Subcutaneous adipose tissue (tissue), 4 donors: ENCODE measurements around the gene IGFBP6. TPM values are rescaled to one million over a fixed set of nuclear protein-coding genes. Genes with fewer than 3 reads are reported as not detected.

Experiments
- total RNA-seq, 4 donors: library from RNA; depleted of rRNA; stranded (reverse); fragments of >200 nt; gene quantifications; one replicate each; pipeline ENCODE4 v1.1.0, GENCODE V29; 2016
- TF ChIP-seq, protein P1 (sequence below): fragments of 450-650 bp; IDR thresholded peaks from one replicate; pipeline ENCODE4 v1.5.1; 2016; ENCODE audit warnings: low read depth, mild to moderate bottlenecking, control low read depth, antibody characterized with exemption, moderate library complexity

Gene IGFBP6
- total RNA-seq, 4 donors from 2014 or later: 224 to 1,933 (median 278) TPM

DNA sequence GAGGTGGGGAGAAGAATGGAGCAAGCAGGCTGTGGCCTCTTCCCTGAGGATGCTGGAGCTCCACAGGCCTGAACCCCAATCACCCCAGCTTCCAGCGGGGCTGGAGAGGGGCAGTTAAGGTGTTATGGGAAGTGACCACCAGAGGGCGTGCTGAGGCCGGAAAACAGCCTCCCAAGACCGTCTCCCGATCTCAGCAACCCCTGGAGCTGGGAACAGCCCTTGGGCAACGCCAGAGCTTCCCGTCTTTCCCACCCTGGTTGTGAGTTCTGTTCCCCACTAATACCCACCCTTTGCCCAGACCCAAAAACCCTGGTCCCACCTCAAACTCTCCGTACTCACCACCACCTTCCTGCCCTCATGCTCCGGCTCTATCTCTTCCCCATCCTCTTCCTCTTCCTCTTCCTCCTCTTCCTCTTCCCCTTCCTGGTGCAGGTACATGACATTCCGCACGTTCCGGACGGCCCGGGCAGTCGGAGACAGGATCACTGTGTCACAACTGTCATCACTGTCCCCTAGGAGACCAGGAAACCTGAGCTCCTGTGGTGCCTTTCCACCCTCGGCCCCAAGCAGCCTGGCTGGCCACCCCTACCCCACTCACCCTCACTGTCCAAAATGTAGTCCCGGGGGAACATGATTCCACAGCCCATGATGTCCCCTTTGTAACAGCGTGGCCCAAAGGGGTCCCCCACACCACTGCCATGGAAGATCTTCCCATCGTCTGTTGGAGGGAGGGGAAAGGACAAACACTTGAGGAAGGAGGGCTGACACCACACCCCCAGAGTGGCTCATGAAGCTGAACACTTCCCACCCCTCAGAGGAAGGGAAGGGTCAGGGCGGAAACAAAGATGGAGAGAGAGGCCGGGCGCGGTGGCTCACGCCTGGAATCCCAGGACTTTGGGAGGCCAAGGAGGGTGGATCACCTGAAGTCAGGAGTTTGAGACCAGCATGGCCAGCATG is 31.2 kb upstream of the IGFBP6 start:
- TF ChIP-seq, protein P1, sequence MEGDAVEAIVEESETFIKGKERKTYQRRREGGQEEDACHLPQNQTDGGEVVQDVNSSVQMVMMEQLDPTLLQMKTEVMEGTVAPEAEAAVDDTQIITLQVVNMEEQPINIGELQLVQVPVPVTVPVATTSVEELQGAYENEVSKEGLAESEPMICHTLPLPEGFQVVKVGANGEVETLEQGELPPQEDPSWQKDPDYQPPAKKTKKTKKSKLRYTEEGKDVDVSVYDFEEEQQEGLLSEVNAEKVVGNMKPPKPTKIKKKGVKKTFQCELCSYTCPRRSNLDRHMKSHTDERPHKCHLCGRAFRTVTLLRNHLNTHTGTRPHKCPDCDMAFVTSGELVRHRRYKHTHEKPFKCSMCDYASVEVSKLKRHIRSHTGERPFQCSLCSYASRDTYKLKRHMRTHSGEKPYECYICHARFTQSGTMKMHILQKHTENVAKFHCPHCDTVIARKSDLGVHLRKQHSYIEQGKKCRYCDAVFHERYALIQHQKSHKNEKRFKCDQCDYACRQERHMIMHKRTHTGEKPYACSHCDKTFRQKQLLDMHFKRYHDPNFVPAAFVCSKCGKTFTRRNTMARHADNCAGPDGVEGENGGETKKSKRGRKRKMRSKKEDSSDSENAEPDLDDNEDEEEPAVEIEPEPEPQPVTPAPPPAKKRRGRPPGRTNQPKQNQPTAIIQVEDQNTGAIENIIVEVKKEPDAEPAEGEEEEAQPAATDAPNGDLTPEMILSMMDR: no peak

DNA sequence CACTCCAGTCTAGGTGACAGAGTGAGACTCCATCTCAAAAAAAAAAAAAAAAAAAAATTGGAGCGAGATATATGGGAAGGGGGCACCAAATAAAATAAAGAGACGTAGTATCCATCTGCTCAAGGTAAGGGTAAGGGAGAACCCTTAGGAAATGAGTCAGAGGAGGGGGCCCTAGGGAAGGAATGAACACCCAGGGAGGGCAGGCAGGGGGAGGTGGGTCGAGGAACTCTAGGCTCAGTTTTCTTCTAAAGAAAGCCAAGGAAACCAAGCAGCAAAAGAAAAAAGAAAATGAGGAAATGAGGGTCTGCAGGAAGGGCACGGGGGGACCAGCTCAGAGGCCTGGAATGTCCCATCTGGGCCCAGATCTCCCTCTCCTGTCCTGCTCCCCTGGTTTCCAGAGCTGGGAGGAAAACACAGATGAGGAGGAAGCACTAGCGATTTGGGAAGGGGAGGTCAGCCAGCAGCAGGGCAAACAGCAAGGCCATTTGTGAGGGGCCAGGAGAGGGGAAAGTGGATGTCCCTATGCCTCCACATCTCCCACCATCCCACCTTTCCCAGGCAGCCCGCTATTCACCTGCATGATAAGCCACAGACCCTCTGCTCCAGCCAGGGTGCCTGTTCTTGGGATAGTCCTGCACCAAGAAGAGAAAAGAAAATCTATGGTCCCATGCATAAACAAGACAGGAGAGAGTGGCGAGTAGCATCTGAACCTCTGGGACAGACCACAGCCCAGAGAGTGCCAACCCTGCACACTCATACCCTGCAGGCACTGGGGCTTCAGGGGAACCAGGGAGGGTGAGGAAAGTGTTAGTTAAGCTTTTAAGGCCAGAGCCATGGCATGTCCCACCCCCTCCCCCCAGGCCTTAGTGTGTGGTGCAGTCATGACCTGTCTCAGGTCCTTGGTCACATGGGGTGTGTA is 30.1 kb upstream of the IGFBP6 start:
- TF ChIP-seq, protein P1: no peak

DNA sequence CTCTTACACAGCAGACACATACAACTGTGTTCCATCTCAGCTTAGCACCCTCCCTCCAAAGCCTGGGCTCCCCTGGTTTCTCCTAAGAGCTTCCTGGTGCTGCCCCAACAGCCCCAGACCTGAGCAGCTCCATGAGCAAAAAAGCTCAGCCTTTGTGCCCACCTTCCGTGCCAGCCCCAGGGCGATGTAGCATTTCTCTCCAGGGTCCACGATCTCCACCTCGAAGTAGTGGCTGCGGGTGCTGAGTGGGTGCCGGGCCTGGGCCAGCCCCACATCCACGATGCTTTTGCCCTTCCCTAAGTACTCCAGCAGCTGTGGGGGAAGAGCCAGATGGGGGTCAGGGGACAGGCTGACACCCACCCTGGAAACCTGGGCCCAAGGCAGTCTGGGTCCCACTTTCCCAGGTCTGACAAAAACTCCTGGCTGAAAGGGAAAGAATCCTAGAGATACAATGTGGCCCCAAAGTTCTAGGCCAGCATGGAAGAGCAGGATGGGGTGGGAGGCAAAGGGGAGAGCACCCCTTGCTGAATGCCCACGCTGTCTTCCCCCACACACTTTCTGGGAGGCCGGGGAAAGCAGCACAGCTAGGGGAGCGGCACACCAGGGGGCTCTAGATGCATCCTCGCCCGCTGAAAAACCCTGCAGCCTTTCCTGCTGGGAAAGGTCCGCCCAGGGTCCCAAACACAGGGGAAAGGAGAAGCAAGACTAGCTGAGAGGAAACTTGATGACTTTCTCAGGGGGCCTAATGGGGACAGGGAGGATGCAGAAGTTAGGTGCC is 29.3 kb upstream of the IGFBP6 start:
- TF ChIP-seq, protein P1: no peak

DNA sequence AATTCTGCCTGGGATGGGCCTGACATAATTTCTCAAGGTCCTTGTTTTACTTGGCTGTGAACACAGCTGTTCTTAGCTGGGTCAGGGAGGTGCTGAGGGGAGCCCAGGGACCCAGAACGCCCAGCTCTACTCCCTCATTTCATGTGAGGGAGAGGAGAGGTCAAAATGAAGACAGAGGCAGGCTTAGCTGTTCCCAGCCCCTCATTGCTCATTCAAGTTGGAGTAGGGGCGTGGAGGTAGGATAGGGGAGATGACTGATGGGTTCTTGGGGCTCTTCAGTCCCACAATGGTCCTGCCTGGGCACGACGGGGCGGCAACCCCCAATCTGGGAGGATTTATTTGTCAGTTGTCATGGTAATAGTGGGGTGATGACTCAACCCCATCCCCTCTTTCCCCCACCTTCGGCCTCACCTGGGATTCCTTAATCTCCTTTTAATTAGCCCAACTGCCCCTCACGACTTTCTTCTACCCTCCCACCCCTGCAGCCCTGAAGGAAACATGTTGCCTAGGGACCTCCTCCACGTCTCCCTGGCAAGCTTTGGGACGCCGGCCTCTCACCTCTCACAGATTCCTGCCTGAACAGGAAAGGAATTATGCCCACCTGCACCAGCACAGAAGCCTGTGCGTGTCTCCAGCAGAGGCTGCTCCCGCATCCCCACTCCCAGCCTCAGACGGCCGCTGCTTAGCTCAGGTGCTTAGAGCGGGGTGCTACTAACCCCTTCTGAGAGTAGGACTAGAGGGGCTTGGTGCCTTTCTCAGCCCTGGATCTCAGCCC is 28.5 kb upstream of the IGFBP6 start:
- TF ChIP-seq, protein P1: no peak

DNA sequence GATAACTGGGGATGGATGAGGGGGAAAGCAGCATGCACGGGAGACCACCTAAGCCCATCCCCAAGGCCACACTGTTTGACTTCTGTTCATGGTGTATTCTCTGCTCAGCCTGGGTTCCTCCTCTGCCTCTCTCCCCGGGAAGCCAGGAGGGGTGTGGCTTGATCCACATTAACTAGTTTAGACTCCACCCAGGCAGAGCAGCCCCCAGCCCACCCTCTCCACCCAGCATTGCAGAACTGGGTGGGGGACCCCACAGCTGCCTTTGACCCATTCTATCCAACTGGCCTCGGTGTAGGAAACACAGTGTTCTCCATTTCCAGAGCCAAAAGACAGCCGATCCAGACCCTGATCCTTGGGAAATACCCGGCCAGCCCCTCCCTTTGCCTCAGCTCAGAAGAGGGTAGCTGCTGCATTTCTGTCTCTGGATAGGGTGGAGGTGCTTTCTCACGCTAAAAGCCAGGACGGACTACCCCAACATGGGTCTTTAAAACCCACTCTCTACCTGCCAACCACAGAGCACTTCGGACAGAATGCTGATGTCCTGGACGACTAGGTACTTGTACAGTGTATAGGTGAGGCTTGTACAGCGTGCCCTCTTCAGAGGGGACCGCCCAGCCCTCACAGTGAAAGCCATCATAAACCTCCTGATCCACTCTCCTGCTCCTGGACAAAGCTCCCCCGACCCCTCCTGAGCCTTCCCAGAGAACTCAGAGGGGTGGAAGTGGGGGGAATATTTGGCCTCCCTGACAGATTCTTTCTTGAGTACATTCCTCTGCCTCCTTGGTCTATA is 27.7 kb upstream of the IGFBP6 start:
- TF ChIP-seq, protein P1: no peak
